PC-3 (cell line): Measurements from ENCODE around the gene BEGAIN. TPM values are rescaled to one million over a fixed set of nuclear protein-coding genes. Genes with fewer than 3 reads are reported as not detected.

Experiments
- ATAC-seq: fragments of 200-7000 bp; cut with Tn5 transposase; 2 replicates; pipeline ENCODE4 v1.9.1; 2020; ENCODE audit warnings: mild to moderate bottlenecking, moderate library complexity
- BruUV-seq: library from RNA; stranded (reverse); fragments of 400-500 nt; replicated peaks from 2 replicates; lab custom pipeline; 2021; lab: Mats Ljungman, UMichigan
- CTCF ChIA-PET: fragments of 300-600 bp; sonication (Branson Sonifier 250); formaldehyde crosslinking; loops from one replicate; lab custom pipeline; 2022; ENCODE audit warnings: antibody characterized with exemption; lab: Charles Lee
- POLR2A ChIA-PET: fragments of 300-600 bp; sonication (Branson Sonifier 250); formaldehyde crosslinking; loops from one replicate; lab custom pipeline; 2022; ENCODE audit warnings: antibody characterized with exemption; ENCODE audit not compliant: unreplicated experiment; lab: Charles Lee
- DNase-seq: peaks from one replicate; pipeline ENCODE4 v3.0.0-alpha.2; 2015
- H2AFZ ChIP-seq: fragments of 300-600 bp; sonication (generic); 2 replicates; pipeline ENCODE4 v1.6.0; 2016; ENCODE audit warnings: antibody characterized with exemption, low read length
- H3F3A ChIP-seq: fragments of 300-600 bp; sonication (generic); one replicate; pipeline ENCODE4 v1.6.0; 2017; ENCODE audit warnings: antibody characterized with exemption, low read length, control low read depth, mild to moderate bottlenecking; ENCODE audit not compliant: unreplicated experiment
- H3K27ac ChIP-seq: fragments of 300-600 bp; sonication (generic); 2 replicates; pipeline ENCODE4 v1.5.1; 2016; ENCODE audit warnings: mild to moderate bottlenecking, low read length
- H3K27me3 ChIP-seq: fragments of 300-600 bp; sonication (generic); 2 replicates; pipeline ENCODE4 v1.6.1; 2016; ENCODE audit warnings: low read length, mixed read lengths
- H3K36me3 ChIP-seq: fragments of 300-600 bp; sonication (generic); 2 replicates; pipeline ENCODE4 v1.6.1; 2016; ENCODE audit warnings: low read depth, mixed run types, low read length, mixed read lengths
- H3K4me1 ChIP-seq: fragments of 300-600 bp; sonication (generic); 2 replicates; pipeline ENCODE4 v1.5.1; 2016; ENCODE audit warnings: low read length; ENCODE audit not compliant: insufficient read depth
- H3K4me2 ChIP-seq: fragments of 300-600 bp; sonication (generic); 2 replicates; pipeline ENCODE4 v1.6.0; 2016; ENCODE audit warnings: low read length
- H3K4me3 ChIP-seq: fragments of 300-600 bp; sonication (generic); 2 replicates; pipeline ENCODE4 v1.5.1; 2016; ENCODE audit warnings: mild to moderate bottlenecking, low read length, mixed read lengths
- H3K79me2 ChIP-seq: fragments of 300-600 bp; sonication (generic); 2 replicates; pipeline ENCODE4 v1.6.1; 2017; ENCODE audit warnings: low read length, mixed read lengths
- H3K9ac ChIP-seq: fragments of 300-600 bp; sonication (generic); 2 replicates; pipeline ENCODE4 v1.6.0; 2016; ENCODE audit warnings: mild to moderate bottlenecking, low read length
- H3K9me2 ChIP-seq: fragments of 300-600 bp; sonication (generic); replicated peaks from 2 replicates; pipeline ENCODE4 v1.6.1; 2016; ENCODE audit warnings: mixed run types, low read length, mixed read lengths
- H3K9me3 ChIP-seq: fragments of 300-600 bp; sonication (generic); 2 replicates; pipeline ENCODE4 v1.6.1; 2016; ENCODE audit warnings: low read length, mixed read lengths
- H4K20me1 ChIP-seq: fragments of 300-600 bp; sonication (generic); 2 replicates; pipeline ENCODE4 v1.6.1; 2016; ENCODE audit warnings: low read length, mixed read lengths
- CTCF ChIP-seq: fragments of 300-600 bp; sonication (generic); conservative IDR thresholded peaks from 2 replicates; pipeline ENCODE4 v1.5.1; 2017; ENCODE audit warnings: antibody characterized with exemption, low read depth, mild to moderate bottlenecking, low read length
- EZH2 ChIP-seq: fragments of 300-600 bp; sonication (generic); IDR thresholded peaks from one replicate; pipeline ENCODE4 v1.6.1; 2017; ENCODE audit warnings: antibody characterized with exemption, mild to moderate bottlenecking, low read length; ENCODE audit not compliant: unreplicated experiment
- EZH2phosphoT487 ChIP-seq: fragments of 300-600 bp; sonication (generic); IDR thresholded peaks from 2 replicates; pipeline ENCODE4 v1.6.1; 2018; ENCODE audit warnings: mild to moderate bottlenecking, antibody characterized with exemption, low read length, borderline replicate concordance
- intact Hi-C: fragments of 100-400 bp; cut with micrococcal nuclease; formaldehyde crosslinking; loops from 2 replicates; pipeline ENCODE4 v1.9.0; 2023
- total RNA-seq: library from RNA; depleted of rRNA; stranded (reverse); fragments of >200 nt; gene quantifications from 2 replicates; pipeline ENCODE4 v1.2.3, GENCODE V29; 2014

BEGAIN gene
- total RNA-seq, 1 experiment from 2014 or later: 3.8 TPM

- ChIA-PET CTCF (interaction anchor here (0.9 kb wide), 1 partner anchor 19 kb away, joined by 3 read pairs; no protein-coding TSS in a partner anchor), POLR2A (interaction anchor here (0.6 kb wide), 1 partner anchor 19 kb away, joined by 3 read pairs; no protein-coding TSS in a partner anchor)
- Histone ChIP-seq H4K20me1 (no peaks in the 10 kb centered on the region), H3K9me2 (no peaks in the 10 kb centered on the region), H3K9me3 (no peaks in the 10 kb centered on the region), H3K4me1 (no peaks in the 10 kb centered on the region), H3K36me3 (no peaks in the 10 kb centered on the region), H3K27me3 (peaks cover 25% of the 10 kb centered on the region), H2AFZ (no peak overlapping the region), H3F3A (no peaks in the 10 kb centered on the region), H3K79me2 (no peaks in the 10 kb centered on the region), H3K4me2 (no peak overlapping the region), H3K27ac (no peak overlapping the region), H3K9ac (no peak overlapping the region), H3K4me3 (no peak overlapping the region)
- intact Hi-C loops: no loop called here
- no TSS peak for BruUV-seq
- no peak for DNase-seq
- TF ChIP-seq EZH2phosphoT487 (no peak), CTCF (no peak)
- no peak for ATAC-seq
These were observed 39.4 kb upstream of the BEGAIN start for GRCh38 chr14:100626614-100627013.

GRCh38 chr14:100623961-100624360, 36.7 kb upstream of the BEGAIN start:
- ATAC-seq (no peak), DNase-seq (no peak)
- H3K79me2 ChIP-seq: no peaks in the 10 kb centered on the region
- peaks cover 27% of the 10 kb centered on the region for H3K27me3 ChIP-seq
- H3K9ac ChIP-seq: no peak overlapping the region
- no peak overlapping the region for H2AFZ ChIP-seq
- H3K4me2 ChIP-seq: no peak overlapping the region
- no peak overlapping the region for H3K27ac ChIP-seq
- ChIA-PET CTCF (no interaction called here), POLR2A (no interaction called here)
- H3K36me3 ChIP-seq: no peaks in the 10 kb centered on the region
- intact Hi-C loops: no loop called here
- H3F3A ChIP-seq: no peaks in the 10 kb centered on the region
- TF ChIP-seq EZH2phosphoT487 (no peak), CTCF (no peak), EZH2 (no peak)
- no peaks in the 10 kb centered on the region for H3K4me1 ChIP-seq
- H3K9me3 ChIP-seq: no peaks in the 10 kb centered on the region
- no peaks in the 10 kb centered on the region for H3K9me2 ChIP-seq
- no peak overlapping the region for H3K4me3 ChIP-seq
- H4K20me1 ChIP-seq: no peaks in the 10 kb centered on the region
- no TSS peak for BruUV-seq

- CTCF ChIA-PET: no interaction called here
These were observed 36.3 kb upstream of the BEGAIN start for GRCh38 chr14:100623557-100623956.

More at GRCh38 chr14:100623557-100623956, 36.3 kb upstream of the BEGAIN start:
- H3K9ac ChIP-seq: no peak overlapping the region
- H3K4me2 ChIP-seq: no peak overlapping the region
- H3K9me3 ChIP-seq: no peaks in the 10 kb centered on the region
- no peak overlapping the region for H3K4me3 ChIP-seq
- TF ChIP-seq EZH2 (no peak), EZH2phosphoT487 (no peak), CTCF (no peak)
- no peak overlapping the region for H3K27ac ChIP-seq
- peaks cover 27% of the 10 kb centered on the region for H3K27me3 ChIP-seq
- no peaks in the 10 kb centered on the region for H3F3A ChIP-seq
- POLR2A ChIA-PET: no interaction called here
- H2AFZ ChIP-seq: no peak overlapping the region
- H3K9me2 ChIP-seq: no peaks in the 10 kb centered on the region
- intact Hi-C loops: no loop called here
- no peaks in the 10 kb centered on the region for H4K20me1 ChIP-seq
- no peaks in the 10 kb centered on the region for H3K79me2 ChIP-seq
- DNase-seq: no peak
- H3K4me1 ChIP-seq: no peaks in the 10 kb centered on the region
- no peak for ATAC-seq
- no peaks in the 10 kb centered on the region for H3K36me3 ChIP-seq
- BruUV-seq: no TSS peak
